SK-N-MC (cell line): ENCODE results near the gene AKR1E2.

Experiments
- DNase-seq: peaks from one replicate; pipeline ENCODE4 v3.0.0-alpha.2; 2011; ENCODE audit warnings: low read depth, low spot score
- H3K27ac ChIP-seq: fragments of 200-600 bp; sonication (generic); 2 replicates; pipeline ENCODE4 v1.5.1; 2016; ENCODE audit warnings: mixed run types
- H3K36me3 ChIP-seq: fragments of 200-600 bp; sonication (generic); 2 replicates; pipeline ENCODE4 v1.6.1; 2017; ENCODE audit warnings: antibody characterized with exemption, low read length, mixed read lengths; ENCODE audit not compliant: insufficient read depth
- H3K4me3 ChIP-seq: fragments of 200-600 bp; sonication (generic); 2 replicates; pipeline ENCODE4 v1.5.1; 2016
- H3K9ac ChIP-seq: fragments of 200-600 bp; sonication (generic); 2 replicates; pipeline ENCODE4 v1.8.0; 2017; ENCODE audit warnings: mixed run types, mixed read lengths; ENCODE audit not compliant: insufficient read length
- H3K9me3 ChIP-seq: fragments of 200-600 bp; sonication (generic); 2 replicates; pipeline ENCODE4 v1.6.1; 2017; ENCODE audit warnings: low read depth, mild to moderate bottlenecking, antibody characterized with exemption, low read length, moderate library complexity, mixed read lengths
- EZH2 ChIP-seq: fragments of 200-600 bp; sonication (generic); IDR thresholded peaks from one replicate; pipeline ENCODE4 v1.6.1; 2017; ENCODE audit warnings: antibody characterized with exemption
- FOXP2 ChIP-seq: optimal IDR thresholded peaks from 2 replicates; pipeline ENCODE3; 2011; ENCODE audit warnings: mild to moderate bottlenecking, moderate library complexity; ENCODE audit not compliant: insufficient read depth; ENCODE audit errors: extremely low read length, control extremely low read depth
- POLR2AphosphoS5 ChIP-seq: IDR thresholded peaks from 2 replicates; pipeline ENCODE4 v1.6.1; 2012; ENCODE audit warnings: mild to moderate bottlenecking, low read depth, low read length, borderline replicate concordance

AKR1E2 gene

DNA sequence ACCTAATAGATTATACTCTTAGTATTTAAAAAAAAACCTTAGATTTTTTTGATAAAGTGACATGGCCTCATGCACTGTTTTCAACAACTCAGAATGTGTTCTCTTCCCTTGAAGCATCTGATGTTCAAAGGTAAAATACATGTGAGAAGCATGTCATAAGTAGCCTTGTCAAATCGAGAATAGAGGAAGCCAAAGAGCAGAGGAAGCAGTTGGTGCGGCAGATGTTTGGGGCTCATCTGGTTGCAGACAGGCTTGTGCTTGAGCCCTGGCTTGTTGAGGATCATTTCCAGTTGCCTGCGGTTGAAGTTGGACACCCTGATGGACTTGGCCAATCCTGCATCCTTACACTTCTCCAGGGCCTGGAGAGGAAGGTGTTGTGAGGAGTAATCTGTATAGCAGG is 59.2 kb downstream of the AKR1E2 start:
- Histone ChIP-seq H3K9ac (no peak overlapping the region), H3K4me3 (no peak overlapping the region), H3K36me3 (no peaks in the 10 kb centered on the region), H3K9me3 (no peaks in the 10 kb centered on the region), H3K27ac (no peak overlapping the region)
- TF ChIP-seq POLR2AphosphoS5 (no peak), FOXP2 (no peak), EZH2 (no peak)
- DNase-seq, result no peak

DNA sequence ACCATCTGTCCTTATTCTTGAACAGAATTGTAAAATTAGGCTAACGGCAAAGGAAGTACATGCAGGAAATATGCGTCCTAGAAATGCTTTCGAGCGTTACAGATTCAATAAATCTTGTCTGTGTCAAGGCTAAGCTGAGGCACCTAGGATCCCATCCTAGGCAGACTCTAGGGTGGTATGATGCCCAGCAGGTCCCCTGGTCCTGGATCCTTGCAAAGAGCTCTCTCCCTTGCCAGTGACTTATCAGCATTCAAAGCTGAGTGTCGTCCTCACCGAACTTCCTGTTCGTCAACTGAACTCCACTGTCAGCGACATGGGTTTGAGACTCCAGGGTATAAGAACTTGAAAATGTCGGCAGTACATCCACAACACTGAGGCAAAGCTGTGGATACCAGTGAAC is 61.5 kb downstream of the AKR1E2 start:
- DNase-seq, result no peak
- Histone ChIP-seq H3K4me3 (no peak overlapping the region), H3K27ac (no peak overlapping the region), H3K9ac (no peak overlapping the region), H3K9me3 (no peaks in the 10 kb centered on the region), H3K36me3 (no peaks in the 10 kb centered on the region)
- TF ChIP-seq FOXP2 (no peak), POLR2AphosphoS5 (no peak)

DNA sequence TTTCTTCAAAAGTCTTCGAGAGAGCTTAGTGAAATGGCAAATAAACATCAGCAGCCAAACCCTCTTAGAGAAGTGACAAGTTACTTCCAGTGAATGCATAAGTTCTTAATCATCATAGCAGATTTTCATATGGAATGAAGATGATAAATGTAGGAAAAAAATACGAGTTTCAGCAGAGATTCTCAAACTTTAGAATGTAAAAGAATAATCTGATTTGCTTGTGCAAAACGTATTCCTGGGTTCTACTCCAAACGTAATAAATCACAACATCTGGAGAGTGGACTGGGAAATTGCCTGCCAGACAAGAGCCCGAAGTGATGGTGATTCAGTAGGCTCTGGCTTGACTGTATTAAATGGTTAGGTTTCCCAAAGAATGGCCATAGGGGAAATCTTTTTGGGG is 62.2 kb downstream of the AKR1E2 start:
- DNase-seq, result no peak
- Histone ChIP-seq H3K27ac (no peak overlapping the region), H3K36me3 (no peaks in the 10 kb centered on the region), H3K9me3 (no peaks in the 10 kb centered on the region), H3K9ac (no peak overlapping the region), H3K4me3 (no peak overlapping the region)
- no peak for TF ChIP-seq FOXP2
- no peak for TF ChIP-seq POLR2AphosphoS5
- no peak for TF ChIP-seq EZH2

DNA sequence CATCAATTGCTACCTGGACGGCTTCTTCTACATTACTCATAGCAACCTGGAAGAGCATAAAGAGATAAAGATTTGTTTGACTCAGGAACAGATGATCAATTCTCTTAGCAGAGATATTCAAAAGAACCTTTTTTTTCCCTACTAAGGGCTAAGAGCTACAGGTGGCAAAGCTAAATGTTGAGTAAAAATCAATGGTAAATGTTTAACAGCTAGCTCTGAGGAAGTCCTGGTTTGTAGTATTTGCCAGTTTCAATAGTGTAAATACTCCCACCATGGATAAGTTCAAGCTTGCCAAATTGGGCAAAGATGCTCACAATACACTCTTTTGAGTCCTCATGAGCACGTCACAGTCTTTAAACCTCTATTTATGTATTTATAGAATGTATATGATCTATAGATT is 64.0 kb downstream of the AKR1E2 start:
- Histone ChIP-seq H3K9me3 (no peaks in the 10 kb centered on the region), H3K27ac (no peak overlapping the region), H3K9ac (no peak overlapping the region), H3K4me3 (no peak overlapping the region), H3K36me3 (no peaks in the 10 kb centered on the region)
- no peak for TF ChIP-seq EZH2
- no peak for TF ChIP-seq POLR2AphosphoS5
- TF ChIP-seq FOXP2, result no peak
- no peak for DNase-seq

DNA sequence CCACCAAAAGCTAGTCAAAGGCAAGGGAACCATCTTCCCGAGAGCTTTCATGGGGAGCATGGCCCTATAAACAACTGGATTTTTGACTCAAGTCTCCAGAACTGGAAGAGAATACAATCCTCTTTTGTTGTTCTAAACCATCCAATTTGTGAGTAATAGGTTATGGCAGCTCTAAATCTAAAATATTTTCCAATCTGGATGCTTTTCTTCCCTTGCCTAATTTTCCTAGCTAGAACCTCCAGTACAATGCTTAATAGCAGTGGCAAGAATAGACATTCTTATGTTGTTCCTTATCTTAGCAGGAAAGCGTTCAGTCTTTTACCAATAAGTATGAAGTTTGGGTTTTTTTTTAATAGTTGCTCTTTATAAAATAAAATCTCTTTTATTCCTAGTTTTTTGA is 66.7 kb downstream of the AKR1E2 start:
- no peak for TF ChIP-seq POLR2AphosphoS5
- TF ChIP-seq EZH2, result no peak
- no peak for TF ChIP-seq FOXP2
- DNase-seq, result no peak
- Histone ChIP-seq H3K9ac (no peak overlapping the region), H3K9me3 (no peaks in the 10 kb centered on the region), H3K4me3 (no peak overlapping the region), H3K27ac (no peak overlapping the region), H3K36me3 (no peaks in the 10 kb centered on the region)

DNA sequence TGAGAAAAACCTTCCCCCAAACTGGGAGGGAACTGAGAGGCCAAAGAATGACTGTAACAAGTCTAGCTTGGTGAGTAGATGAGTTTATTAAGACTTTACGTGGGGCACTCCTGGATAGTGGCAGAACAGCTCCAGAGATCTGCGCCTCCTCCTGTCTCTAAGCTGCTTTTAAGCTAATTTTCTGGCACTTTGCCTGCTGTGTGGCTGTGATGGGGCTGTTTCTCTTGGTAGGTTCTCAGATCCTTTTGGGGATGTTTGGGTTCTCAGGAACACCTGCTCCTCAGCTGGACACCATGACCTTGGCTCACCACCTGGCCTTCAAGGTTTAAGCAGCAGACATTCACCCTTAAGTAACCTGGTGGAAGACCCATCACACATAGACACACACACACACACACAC is 68.3 kb downstream of the AKR1E2 start:
- no peaks in the 10 kb centered on the region for H3K9me3 ChIP-seq
- DNase-seq, result no peak
- H3K9ac ChIP-seq, result no peak overlapping the region
- no peak for TF ChIP-seq FOXP2
- TF ChIP-seq POLR2AphosphoS5, result no peak
- no peak for TF ChIP-seq EZH2
- H3K4me3 ChIP-seq, result no peak overlapping the region
- no peaks in the 10 kb centered on the region for H3K36me3 ChIP-seq
- H3K27ac ChIP-seq, result no peak overlapping the region
